Measurements from ENCODE around the gene PRORP. TPM values are rescaled to one million over a fixed set of nuclear protein-coding genes. Genes with fewer than 3 reads are reported as not detected.

PRORP gene
- 32.0 to 37.9 TPM (median 33.8 TPM) in 5 replicates for total RNA-seq (2022; extraction: Qiagen RNA extraction; ENCODE audit: low read depth)

GRCh38 chr14:35121887-35122695, at the start of gene PRORP, which contains the start of gene PPP2R3C:
Gene PRORP (plus strand): TSS chr14:35122552. CDS start chr14:35123246, 694 bp downstream.
Gene PPP2R3C (minus strand): TSS chr14:35121990. CDS start chr14:35121959, 31 bp downstream.

Other genes starting within 250 kb of the PRORP start
- 25.6 to 32.6 TPM (median 31.0 TPM) in 5 replicates for gene BAZ1A, start 247.2 kb upstream of the PRORP start, total RNA-seq (2022; extraction: Qiagen RNA extraction; ENCODE audit: low read depth)
- gene SRP54, start 139.6 kb upstream of the PRORP start, total RNA-seq (2022; extraction: Qiagen RNA extraction; ENCODE audit: low read depth) = 56.1 to 63.8 TPM (median 63.5 TPM) in 5 replicates
- gene FAM177A1, start 76.3 kb upstream of the PRORP start, total RNA-seq (2022; extraction: Qiagen RNA extraction; ENCODE audit: low read depth) = 75.2 to 93.5 TPM (median 83.1 TPM) in 5 replicates
- 23.5 to 27.1 TPM (median 26.5 TPM) in 5 replicates for gene PPP2R3C, start 562 bp upstream of the PRORP start, total RNA-seq (2022; extraction: Qiagen RNA extraction; ENCODE audit: low read depth)
- gene PSMA6, start 169.8 kb downstream of the PRORP start, total RNA-seq (2022; extraction: Qiagen RNA extraction; ENCODE audit: low read depth) = 245 to 277 TPM (median 266 TPM) in 5 replicates

Data from A549 treated with DMSO at 1 μM for 4 hours (cell line).